NK-92 (cell line): ENCODE results near the gene BUB1B.

ENCODE experiments used
- DNase-seq: peaks from one replicate; lab custom pipeline; 2025; ENCODE audit not compliant: unreplicated experiment; lab: John Stamatoyannopoulos, UW

Gene BUB1B

DNA sequence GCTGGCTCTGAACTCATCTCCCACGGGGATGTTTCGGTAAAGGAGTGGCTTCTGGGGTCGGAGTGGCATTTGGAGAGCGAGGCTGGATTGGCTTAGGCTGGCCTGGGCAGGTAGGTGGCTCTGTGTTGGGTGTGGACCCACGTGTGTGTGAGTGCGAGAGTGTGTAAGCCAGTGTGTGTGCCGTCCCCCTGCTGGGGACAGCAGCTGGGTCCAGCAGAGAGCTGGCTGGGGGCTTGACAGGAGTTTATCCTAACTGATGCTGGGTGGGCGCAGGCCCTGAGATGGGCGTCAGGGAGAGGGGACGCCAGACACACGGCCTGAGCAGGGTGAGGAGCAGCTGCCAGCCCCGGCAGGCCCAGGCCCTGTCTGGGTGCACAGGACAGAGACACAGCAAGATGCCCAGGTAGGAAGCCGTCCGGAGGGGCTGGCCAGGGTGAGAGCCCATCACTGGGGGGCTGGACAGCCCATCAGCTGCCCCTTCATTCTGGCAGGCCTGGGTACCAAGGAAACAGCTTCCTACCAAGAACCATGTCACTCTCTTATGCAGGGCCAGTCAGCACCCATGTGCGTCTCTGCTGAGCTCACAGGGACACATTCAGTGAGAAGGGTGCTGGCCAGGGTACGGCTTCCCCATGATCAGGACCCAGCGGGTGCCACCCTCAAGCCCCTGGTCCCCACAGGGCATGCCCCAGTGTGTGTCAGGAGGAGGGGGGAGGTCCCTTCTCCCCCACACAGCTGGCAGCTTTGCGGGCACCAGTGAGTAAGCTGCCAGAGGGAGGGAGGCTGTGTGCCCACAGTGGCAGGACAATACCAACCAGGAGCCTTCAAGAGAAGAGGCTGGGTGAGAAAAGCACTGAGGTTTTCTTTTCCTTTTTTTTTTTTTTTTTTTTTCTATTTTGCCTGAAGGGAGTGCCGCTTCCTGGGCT, 79.1 kb downstream of the BUB1B start:
- DNase-seq, result no peak

GRCh38 chr15:40240619-40241221, 79.9 kb downstream of the BUB1B start:
- DNase-seq, result no peak

DNA sequence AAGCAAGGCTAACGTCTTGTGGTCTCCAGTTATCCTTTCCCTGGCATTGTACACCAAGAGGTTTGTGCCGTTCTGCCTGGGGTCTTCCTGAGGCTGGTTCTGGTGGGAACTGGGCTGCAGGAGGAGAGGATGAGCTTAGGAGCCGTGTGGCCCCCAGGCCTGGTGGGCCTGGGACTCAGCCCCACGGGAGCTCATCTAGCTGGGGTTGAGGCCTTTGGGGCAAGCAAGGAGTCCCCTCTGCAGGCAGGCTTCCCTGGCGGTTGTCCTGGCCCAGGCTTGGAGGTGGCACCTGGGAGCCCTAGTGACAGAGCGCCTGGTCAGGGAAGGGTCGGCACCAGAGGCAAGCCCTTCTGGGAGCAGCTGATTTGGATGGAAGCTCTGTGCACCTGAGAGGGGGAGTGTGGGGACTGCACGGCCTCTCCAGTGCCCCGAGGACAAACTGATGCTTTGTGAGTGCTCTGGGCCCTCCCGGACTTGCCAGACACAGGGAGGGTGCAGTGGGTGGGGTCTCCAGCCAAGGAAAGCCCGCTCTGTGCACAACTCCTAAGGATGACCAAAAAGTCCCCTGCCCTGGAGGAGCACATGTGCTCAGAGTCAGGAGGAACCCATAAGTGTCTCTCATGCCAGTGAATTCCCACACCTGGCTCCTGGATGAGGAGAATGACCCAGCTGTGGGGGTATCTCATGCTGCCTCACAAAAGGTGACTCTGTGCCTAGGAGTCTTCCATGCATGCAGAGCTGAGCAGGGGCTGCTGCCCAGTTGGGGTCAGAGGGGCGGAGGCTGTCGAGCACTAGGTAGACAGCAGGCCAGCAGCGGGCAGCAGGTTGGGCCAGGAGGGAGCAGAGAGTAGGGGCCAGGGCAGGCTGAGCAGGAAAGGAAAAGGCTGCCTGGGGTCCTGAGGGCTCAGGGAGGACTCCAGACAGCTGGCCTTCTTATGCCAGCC, 80.7 kb downstream of the BUB1B start:
- DNase-seq, result no peak

DNA sequence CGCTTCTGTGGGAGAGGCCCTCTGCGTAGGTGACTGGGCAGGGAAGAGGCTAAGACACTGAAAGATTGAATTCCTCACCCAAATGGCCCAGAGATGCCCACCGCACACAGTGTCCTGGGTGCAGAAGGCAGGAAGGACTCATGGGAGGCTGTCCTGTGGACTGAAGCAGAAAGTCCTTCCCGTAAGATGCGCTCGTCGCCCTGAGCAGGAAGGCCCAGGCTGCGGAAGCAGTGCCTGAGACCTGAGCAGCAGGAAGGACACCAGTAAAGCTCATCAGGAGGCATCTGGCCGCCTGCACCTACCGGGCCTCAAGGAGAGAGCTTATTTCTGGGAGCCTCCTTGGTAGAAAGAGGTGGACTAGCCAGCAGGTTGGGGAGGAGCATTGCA, 81.3 kb downstream of the BUB1B start:
- DNase-seq, result no peak

DNA sequence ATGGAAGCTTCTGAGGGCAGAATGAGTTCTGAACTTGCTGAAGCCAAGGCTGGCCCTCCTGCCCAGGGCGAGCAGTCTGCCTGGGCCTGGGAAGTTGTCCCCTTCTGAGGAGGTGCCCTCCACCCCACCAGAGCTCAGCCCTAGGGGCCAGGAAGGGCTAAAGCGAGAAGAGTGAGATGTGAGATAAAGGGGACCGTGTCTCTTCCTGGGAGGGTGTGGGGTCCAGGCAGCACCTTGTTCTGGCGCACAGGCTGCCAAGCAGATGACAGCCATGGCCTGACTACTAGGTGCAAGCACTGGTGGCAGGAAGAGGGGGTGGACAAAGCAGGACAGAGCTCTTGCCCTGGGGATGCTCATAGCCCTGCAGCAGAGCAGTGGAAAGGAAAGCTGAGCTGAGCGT, 81.7 kb downstream of the BUB1B start:
- no peak for DNase-seq

- DNase-seq, result no peak
These were observed 82.4 kb downstream of the BUB1B start for GRCh38 chr15:40243126-40243810.

DNA sequence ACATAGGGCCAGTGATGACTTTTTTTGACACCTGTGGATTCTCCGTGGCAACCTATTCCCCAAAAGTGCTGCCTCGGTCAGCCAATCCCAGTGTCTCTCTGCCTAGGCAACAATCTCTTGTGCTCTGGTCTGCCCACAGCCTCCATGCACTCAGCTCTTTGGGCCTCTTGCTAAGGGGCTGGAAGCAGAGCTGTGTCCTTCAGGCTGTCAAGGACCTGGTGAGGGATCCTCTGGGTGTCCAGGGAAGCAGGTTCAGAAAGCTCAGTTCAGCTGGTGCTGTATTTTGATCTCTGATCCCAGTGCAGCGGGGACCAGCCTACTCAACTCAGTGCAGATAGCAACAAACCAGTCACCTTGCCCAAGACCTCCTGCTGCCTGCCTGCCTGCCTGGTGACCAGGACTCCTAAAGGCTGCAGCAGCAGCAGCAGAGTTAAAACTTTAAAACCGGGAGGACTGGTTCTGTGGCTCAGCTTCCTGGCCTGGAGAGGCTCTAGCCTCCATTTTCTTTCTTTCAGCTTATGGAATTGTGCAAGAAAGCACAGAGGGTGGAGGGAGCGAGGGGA, 84.2 kb downstream of the BUB1B start:
- DNase-seq, result no peak

DNA sequence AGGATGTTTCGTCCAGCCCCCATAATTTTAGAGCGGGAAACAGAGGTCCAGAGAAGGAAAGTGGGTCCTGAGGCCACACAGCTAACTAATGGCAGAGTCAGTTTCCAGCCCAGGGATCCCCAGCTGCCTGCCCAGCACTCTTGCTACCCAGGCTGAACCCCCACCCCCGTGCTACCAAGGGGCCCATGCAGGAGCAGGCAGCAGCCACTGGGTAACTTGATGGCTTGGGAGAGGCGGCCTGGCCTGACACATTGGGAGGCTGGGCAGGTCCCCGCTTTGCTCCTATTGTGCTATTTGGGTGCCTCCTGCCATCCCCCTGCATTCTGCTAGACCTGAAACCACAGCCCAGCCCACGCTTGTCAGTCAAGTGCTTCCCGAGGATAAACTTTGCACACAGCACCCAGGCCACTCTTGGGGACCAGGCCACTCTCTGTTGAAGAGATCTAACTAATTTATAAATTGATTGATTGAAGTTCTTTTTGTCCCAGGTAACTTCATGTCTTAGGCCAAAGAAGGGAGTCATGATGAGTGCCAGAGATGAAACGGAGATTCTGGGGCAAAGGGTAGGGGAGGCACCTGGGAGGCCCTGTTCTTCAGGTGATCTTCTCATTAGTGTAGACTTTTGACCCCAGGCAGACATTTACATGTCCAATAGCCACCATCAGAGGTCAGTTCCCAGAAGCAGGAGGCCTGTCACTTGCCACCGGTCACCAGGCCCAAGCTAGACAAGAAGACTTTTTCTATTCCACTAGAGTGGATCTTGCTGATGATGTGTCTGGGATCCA, 85.0 kb downstream of the BUB1B start:
- no peak for DNase-seq

DNA sequence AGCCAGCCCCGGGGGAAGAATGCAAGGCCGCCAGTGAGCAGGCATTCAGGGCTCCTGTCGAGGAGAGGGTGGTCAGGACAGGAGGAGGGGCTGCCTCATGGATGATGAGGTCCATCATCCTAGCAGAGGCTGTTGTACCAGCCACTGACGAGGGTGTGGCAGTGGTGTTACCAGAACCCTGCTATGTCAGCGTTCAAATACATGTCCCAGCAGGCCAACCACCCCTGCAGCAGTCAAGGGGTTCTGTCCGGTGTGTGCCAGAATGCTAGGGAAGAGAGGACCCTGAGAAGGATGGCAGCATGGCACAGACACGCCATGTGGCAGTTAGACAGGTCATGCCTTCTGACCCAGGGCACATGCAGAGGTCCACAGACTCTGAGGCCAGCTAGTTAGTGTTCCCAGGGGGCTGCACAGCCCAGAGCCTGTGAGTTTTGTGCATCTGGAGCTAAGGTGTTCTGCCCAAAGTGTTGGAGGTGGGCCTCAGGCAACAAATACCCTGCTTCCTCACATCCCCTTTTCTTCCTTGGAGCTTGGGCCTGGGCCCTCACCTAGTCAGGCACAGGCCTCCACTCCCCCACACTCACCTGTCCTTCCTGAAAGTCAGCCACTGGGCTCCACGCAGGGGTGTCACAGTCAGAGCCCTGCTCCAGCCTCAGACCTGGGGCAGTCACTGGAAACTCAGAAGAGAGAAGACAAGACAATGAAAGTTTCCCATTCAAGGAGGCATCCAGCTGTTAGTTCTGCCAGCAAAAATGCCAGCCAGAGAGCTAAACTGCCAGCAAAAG, 85.8 kb downstream of the BUB1B start:
- DNase-seq, result no peak

DNA sequence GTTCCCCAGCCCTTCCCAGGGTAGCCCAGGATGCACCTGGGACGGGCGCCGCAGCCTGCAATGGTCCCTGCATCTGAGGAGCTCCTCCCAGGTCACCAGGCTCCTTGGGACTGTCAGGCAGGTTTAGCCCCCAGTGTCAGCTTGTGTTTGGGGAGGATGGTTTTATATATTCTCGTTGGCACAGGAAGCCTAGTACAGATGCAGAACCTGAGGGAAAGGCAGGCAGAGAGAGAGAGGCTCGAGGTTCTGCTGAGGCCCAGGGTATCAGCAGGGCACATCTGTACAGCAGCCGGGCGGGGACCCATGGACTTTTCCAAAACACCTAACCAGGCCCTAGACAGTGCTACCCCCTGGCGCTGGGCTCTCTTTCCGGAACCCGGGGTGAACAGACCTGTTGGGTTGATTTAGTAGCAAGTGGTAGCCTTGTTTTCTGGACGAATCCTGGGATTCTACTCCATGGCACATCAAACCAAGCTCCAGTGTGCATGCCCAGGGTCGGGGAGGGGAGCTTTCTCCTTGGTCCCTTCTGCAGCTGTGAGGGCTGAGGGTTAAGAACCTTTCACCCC, 86.6 kb downstream of the BUB1B start:
- no peak for DNase-seq

GRCh38 chr15:40248006-40248783, 87.3 kb downstream of the BUB1B start:
- DNase-seq, result no peak

GRCh38 chr15:40249477-40250303, 88.8 kb downstream of the BUB1B start:
- no peak for DNase-seq

DNA sequence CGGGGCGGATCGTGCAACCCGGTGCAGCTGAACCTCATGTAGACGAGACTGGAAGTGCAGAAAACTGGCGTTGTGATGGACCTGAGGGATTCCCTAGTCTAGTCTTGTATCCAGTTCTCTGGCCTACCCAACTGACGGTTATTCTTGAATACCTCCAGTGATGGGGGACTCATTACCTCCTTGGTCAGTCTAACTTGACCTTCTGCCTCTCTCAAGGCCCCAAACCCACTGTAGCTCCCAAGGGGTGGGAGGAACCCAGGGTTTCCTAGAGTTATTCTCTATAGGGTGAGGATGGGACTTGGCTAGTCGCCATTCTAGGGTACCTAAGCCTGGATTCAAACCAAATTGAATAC, 89.4 kb downstream of the BUB1B start:
- DNase-seq, result no peak

DNA sequence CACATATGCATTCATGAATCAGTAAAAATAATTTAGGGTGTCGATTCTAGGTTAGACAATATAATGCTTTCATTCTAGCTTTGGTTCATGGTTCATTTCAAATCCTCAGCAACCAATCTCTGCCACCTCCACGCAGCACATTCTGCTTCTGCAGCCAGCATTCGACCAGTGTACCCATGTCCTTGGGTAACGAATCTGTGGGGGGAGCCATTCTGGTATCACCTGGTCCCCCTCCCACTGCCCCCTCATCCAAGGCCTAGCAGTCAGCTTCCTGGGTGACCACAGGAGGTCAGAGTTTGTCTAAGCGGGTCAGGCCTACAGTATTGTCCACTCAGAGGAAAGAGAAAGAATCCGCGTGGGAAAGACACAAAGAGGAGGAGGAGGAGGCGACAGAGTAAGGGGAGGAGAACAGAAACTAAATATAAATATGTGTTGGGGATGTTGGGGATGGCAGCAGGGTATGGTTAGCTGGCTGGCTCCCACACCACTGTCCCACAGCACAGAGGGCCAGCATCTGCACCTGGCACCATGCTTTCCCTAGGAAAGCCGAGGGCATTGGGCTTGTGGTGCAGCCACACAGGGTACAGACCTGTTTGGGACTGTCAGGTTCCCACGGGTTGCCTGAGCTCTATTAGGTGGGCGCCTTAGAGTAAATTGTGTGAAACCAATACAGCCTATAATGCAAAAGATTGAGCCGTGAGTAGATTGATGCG, 90.1 kb downstream of the BUB1B start:
- DNase-seq, result no peak

- DNase-seq, result no peak
These were observed 90.7 kb downstream of the BUB1B start for GRCh38 chr15:40251486-40252140.

GRCh38 chr15:40252141-40252437, 91.2 kb downstream of the BUB1B start:
- DNase-seq, result no peak
